GM23338 (cell line): ENCODE results near the gene NKAPL. TPM values are rescaled to one million over a fixed set of nuclear protein-coding genes. Genes with fewer than 3 reads are reported as not detected.
A peak's percentile ranks its signal among the peaks of the same experiment; 100 is the strongest.

ENCODE experiments used
- ATAC-seq: fragments of 200-7000 bp; cut with Tn5 transposase; 3 replicates; pipeline ENCODE4 v1.9.1; 2020
- DNase-seq: peaks from one replicate; pipeline ENCODE4 v3.0.0-alpha.2; 2015; ENCODE audit warnings: low spot score
- H2AFZ ChIP-seq: fragments of 200-600 bp; sonication (generic); 2 replicates; pipeline ENCODE4 v1.8.0; 2016; ENCODE audit warnings: antibody characterized with exemption, mild to moderate bottlenecking, moderate library complexity
- H3F3A ChIP-seq: fragments of 200-600 bp; sonication (generic); replicated peaks from 2 replicates; pipeline ENCODE4 v1.8.0; 2017; ENCODE audit warnings: antibody characterized with exemption, mixed run types, low read depth
- H3K27ac ChIP-seq: fragments of 200-600 bp; sonication (generic); 2 replicates; pipeline ENCODE4 v1.6.1; 2016; ENCODE audit warnings: low read depth
- H3K27me3 ChIP-seq: fragments of 200-600 bp; sonication (generic); 2 replicates; pipeline ENCODE4 v1.8.0; 2016; ENCODE audit warnings: mild to moderate bottlenecking, mixed run types, moderate library complexity; ENCODE audit not compliant: insufficient read depth
- H3K36me3 ChIP-seq: fragments of 200-600 bp; sonication (generic); 2 replicates; pipeline ENCODE4 v1.8.0; 2016; ENCODE audit warnings: mild to moderate bottlenecking; ENCODE audit not compliant: insufficient read depth
- H3K4me1 ChIP-seq: fragments of 200-600 bp; sonication (generic); 2 replicates; pipeline ENCODE4 v1.8.0; 2016; ENCODE audit warnings: mild to moderate bottlenecking, moderate library complexity; ENCODE audit not compliant: insufficient read depth
- H3K4me2 ChIP-seq: fragments of 200-600 bp; sonication (generic); 2 replicates; pipeline ENCODE4 v1.7.1; 2017; ENCODE audit warnings: mixed run types
- H3K4me3 ChIP-seq: fragments of 200-600 bp; sonication (generic); 2 replicates; pipeline ENCODE4 v1.6.1; 2016; ENCODE audit warnings: mixed run types
- H3K79me2 ChIP-seq: fragments of 200-600 bp; sonication (generic); replicated peaks from 2 replicates; pipeline ENCODE4 v1.8.0; 2017; ENCODE audit warnings: mild to moderate bottlenecking; ENCODE audit not compliant: insufficient read depth
- H3K9me2 ChIP-seq: fragments of 200-600 bp; sonication (generic); 2 replicates; pipeline ENCODE4 v1.8.0; 2017; ENCODE audit not compliant: insufficient read depth
- H4K20me1 ChIP-seq: fragments of 200-600 bp; sonication (generic); replicated peaks from 2 replicates; pipeline ENCODE4 v1.8.0; 2017; ENCODE audit warnings: mild to moderate bottlenecking; ENCODE audit not compliant: insufficient read depth
- H3K27ac Mint-ChIP-seq: 2 replicates; pipeline ENCODE4 v1.8.0; 2020; ENCODE audit warnings: inconsistent platforms, mild to moderate bottlenecking, moderate library complexity, mixed read lengths
- H3K27me3 Mint-ChIP-seq: 3 replicates; pipeline ENCODE4 v1.8.0; 2022; ENCODE audit warnings: low read depth, mild to moderate bottlenecking, moderate library complexity, mixed read lengths, inconsistent platforms; ENCODE audit not compliant: insufficient read depth, poor library complexity
- H3K36me3 Mint-ChIP-seq: 3 replicates; pipeline ENCODE4 v1.8.0; 2021; ENCODE audit warnings: low read depth, mild to moderate bottlenecking, inconsistent platforms, moderate library complexity, mixed read lengths
- H3K4me1 Mint-ChIP-seq: 3 replicates; pipeline ENCODE4 v1.8.0; 2020; ENCODE audit warnings: mild to moderate bottlenecking, inconsistent platforms, mixed read lengths
- H3K4me3 Mint-ChIP-seq: 3 replicates; pipeline ENCODE4 v1.8.0; 2021; ENCODE audit warnings: moderate library complexity, mild to moderate bottlenecking, inconsistent platforms, mixed read lengths
- H3K9me3 Mint-ChIP-seq: 3 replicates; pipeline ENCODE4 v1.8.0; 2020; ENCODE audit warnings: moderate library complexity, mild to moderate bottlenecking, inconsistent platforms, mixed read lengths
- CREB1 ChIP-seq: fragments of 250-450 bp; sonication (Bioruptor Pico); IDR thresholded peaks from 2 replicates; pipeline ENCODE4 v1.5.0; 2020; ENCODE audit warnings: low read depth, mild to moderate bottlenecking, moderate library complexity
- ETS1 ChIP-seq: IDR thresholded peaks from 2 replicates; pipeline ENCODE4 v1.6.1; 2016; ENCODE audit warnings: antibody characterized with exemption
- EZH2phosphoT487 ChIP-seq: fragments of 200-600 bp; sonication (generic); IDR thresholded peaks from one replicate; pipeline ENCODE4 v1.8.1; 2018; ENCODE audit warnings: antibody characterized with exemption; ENCODE audit not compliant: unreplicated experiment
- JUNB ChIP-seq: IDR thresholded peaks from one replicate; pipeline ENCODE4 v1.6.1; 2016; ENCODE audit warnings: antibody characterized with exemption; ENCODE audit not compliant: unreplicated experiment
- NANOG ChIP-seq: IDR thresholded peaks from 2 replicates; pipeline ENCODE4 v1.6.1; 2016; ENCODE audit warnings: antibody characterized with exemption, borderline replicate concordance
- POLR2AphosphoS5 ChIP-seq: IDR thresholded peaks from 2 replicates; pipeline ENCODE4 v1.6.1; 2016; ENCODE audit warnings: antibody characterized with exemption, low read depth
- ZNF331 ChIP-seq: fragments of 250-450 bp; sonication (Bioruptor Pico); IDR thresholded peaks from 2 replicates; pipeline ENCODE4 v1.5.0; 2020; ENCODE audit warnings: low read depth, mild to moderate bottlenecking, moderate library complexity
- ZNF462 ChIP-seq: fragments of 250-450 bp; sonication (Bioruptor Pico); IDR thresholded peaks from 2 replicates; pipeline ENCODE4 v1.5.0; 2020; ENCODE audit warnings: mild to moderate bottlenecking, moderate library complexity
- polyA plus RNA-seq: library from polyadenylated mRNA; unstranded; fragments of >200 nt; fragmentation: Nextera tagmentation; extraction: Ambion mirVana; gene quantifications from 2 replicates; pipeline ENCODE4 v1.2.1, GENCODE V29; 2016
- total RNA-seq: library from RNA; depleted of rRNA; stranded (reverse); fragments of >200 nt; shearing (Covaris generic); gene quantifications from 2 replicates; pipeline ENCODE4 v1.2.3, GENCODE V29; 2014
- TF ChIP-seq, protein P1 (sequence below): IDR thresholded peaks from one replicate; pipeline ENCODE4 v1.6.1; 2018; ENCODE audit warnings: antibody characterized with exemption; ENCODE audit not compliant: unreplicated experiment
- TF ChIP-seq, protein P2 (sequence below), 2 experiments: fragments of 200-600 bp in 1 of 2; sonication (generic) in 1 of 2; conservative IDR thresholded peaks; 2 replicates each; pipeline versions ENCODE4 v1.5.1 to v1.6.1; 2016 to 2017; ENCODE audit warnings: antibody characterized with exemption in 2 of 2, low read depth in 2 of 2, mild to moderate bottlenecking in 2 of 2, moderate library complexity in 1 of 2

NKAPL gene
- total and polyA plus RNA-seq, 2 experiments from 2014 or later, result 1.6 to 2.9 TPM

DNA sequence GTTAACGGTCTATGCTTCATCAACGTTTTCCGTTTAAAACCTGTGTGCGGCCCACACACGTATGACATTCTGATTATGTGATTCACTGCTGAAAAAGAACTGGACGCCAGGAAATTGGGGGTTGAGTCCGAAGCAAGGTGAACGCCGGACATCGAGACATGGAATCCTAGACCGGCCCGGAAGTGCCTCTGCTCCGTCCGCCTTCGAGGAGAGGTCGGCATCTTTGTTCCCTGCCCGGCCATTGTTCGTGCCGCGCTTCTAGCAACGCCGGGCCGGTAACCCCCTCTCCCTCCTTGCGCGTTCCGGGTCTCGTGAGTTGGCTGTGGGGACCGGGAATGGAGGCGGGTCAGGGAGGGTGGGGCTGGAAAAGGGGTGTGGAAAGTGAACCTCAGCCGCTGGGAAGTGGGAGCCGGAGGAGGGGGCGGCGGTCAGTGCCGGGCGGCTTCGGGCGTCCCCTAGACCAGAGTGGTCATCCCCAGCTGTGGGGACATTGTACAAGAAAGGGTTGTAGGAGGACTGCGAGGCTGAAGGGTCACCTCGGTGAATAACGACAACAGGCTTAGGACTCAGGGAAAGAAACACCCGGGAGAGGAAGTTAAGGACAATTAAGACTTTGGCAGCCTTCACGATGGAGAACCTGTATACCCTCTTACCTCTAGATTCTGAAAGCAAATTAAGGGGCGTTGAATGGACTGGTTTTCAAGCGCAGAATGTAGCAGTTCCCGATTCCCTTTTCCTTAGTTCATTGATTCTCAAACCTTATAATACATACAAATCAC is 33.9 kb upstream of the NKAPL start, which contains the start of gene ZSCAN9:
ZSCAN9 (plus strand) TSS at position 220 of the 779 bp plus-strand sequence. CDS start 1,810 bp downstream, outside the sequence.
- H3K4me3 Mint-ChIP-seq, result peak within 1 kb of the TSS; percentile 97
- Histone ChIP-seq H3F3A (no peaks in the 10 kb centered on the region), H3K4me1 (peaks cover 14% of the 10 kb centered on the region; the same call in 1 of the 2 replicates), H3K27ac (0 out of 2 replicates have a peak within 1 kb of the TSS, but pooled peaks have one; percentile 32), H3K4me2 (peak within 1 kb of the TSS; percentile 86), H3K36me3 (peaks cover 25% of the 10 kb centered on the region), H2AFZ (peak within 1 kb of the TSS; percentile 79), H3K79me2 (peaks cover 14% of the 10 kb centered on the region), H4K20me1 (0 out of 2 replicates have a peak, but pooled peaks cover 4% of the 10 kb centered on the region), H3K9me2 (no peaks in the 10 kb centered on the region), H3K27me3 (peaks cover 42% of the 10 kb centered on the region), H3K4me3 (peak within 1 kb of the TSS; percentile 91)
- peaks cover 8% of the 10 kb centered on the region; the same call in 2 of the 3 replicates for H3K4me1 Mint-ChIP-seq
- H3K27me3 Mint-ChIP-seq, result peaks cover 25% of the 10 kb centered on the region
- H3K9me3 Mint-ChIP-seq, result no peaks in the 10 kb centered on the region
- DNase-seq (peak; percentile 96), ATAC-seq (peak; percentile 98)
- TF ChIP-seq POLR2AphosphoS5, result peak; percentile 77
- TF ChIP-seq EZH2phosphoT487, result no peak
- TF ChIP-seq ZNF462 (CRISPR knock-in tag), result no peak
- TF ChIP-seq ETS1, result peak; percentile 73; the same call in 1 of the 2 replicates
- TF ChIP-seq, protein P1, sequence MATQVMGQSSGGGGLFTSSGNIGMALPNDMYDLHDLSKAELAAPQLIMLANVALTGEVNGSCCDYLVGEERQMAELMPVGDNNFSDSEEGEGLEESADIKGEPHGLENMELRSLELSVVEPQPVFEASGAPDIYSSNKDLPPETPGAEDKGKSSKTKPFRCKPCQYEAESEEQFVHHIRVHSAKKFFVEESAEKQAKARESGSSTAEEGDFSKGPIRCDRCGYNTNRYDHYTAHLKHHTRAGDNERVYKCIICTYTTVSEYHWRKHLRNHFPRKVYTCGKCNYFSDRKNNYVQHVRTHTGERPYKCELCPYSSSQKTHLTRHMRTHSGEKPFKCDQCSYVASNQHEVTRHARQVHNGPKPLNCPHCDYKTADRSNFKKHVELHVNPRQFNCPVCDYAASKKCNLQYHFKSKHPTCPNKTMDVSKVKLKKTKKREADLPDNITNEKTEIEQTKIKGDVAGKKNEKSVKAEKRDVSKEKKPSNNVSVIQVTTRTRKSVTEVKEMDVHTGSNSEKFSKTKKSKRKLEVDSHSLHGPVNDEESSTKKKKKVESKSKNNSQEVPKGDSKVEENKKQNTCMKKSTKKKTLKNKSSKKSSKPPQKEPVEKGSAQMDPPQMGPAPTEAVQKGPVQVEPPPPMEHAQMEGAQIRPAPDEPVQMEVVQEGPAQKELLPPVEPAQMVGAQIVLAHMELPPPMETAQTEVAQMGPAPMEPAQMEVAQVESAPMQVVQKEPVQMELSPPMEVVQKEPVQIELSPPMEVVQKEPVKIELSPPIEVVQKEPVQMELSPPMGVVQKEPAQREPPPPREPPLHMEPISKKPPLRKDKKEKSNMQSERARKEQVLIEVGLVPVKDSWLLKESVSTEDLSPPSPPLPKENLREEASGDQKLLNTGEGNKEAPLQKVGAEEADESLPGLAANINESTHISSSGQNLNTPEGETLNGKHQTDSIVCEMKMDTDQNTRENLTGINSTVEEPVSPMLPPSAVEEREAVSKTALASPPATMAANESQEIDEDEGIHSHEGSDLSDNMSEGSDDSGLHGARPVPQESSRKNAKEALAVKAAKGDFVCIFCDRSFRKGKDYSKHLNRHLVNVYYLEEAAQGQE, result no peak
- no peak for TF ChIP-seq JUNB
- no peak for TF ChIP-seq ZNF331 (CRISPR knock-in tag)
- TF ChIP-seq CREB1 (CRISPR knock-in tag), result peak; percentile 61
- no peak; the same call in 1 of the 2 replicates for TF ChIP-seq NANOG
- TF ChIP-seq, protein P2, sequence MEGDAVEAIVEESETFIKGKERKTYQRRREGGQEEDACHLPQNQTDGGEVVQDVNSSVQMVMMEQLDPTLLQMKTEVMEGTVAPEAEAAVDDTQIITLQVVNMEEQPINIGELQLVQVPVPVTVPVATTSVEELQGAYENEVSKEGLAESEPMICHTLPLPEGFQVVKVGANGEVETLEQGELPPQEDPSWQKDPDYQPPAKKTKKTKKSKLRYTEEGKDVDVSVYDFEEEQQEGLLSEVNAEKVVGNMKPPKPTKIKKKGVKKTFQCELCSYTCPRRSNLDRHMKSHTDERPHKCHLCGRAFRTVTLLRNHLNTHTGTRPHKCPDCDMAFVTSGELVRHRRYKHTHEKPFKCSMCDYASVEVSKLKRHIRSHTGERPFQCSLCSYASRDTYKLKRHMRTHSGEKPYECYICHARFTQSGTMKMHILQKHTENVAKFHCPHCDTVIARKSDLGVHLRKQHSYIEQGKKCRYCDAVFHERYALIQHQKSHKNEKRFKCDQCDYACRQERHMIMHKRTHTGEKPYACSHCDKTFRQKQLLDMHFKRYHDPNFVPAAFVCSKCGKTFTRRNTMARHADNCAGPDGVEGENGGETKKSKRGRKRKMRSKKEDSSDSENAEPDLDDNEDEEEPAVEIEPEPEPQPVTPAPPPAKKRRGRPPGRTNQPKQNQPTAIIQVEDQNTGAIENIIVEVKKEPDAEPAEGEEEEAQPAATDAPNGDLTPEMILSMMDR (conservative IDR thresholded peaks at IDR 0.05; ENCODE audit: low read depth in 2 of 2), result no peak
- H3K27ac Mint-ChIP-seq, result peak within 1 kb of the TSS; percentile 91
- peaks cover 30% of the 10 kb centered on the region for H3K36me3 Mint-ChIP-seq
